HG02885 (cell line): ENCODE data around the gene COL23A1.

Source experiments
- ATAC-seq: cut with Tn5 transposase; IDR thresholded peaks from one replicate; pipeline ENCODE4 v1.9.1; 2021; ENCODE audit warnings: mild to moderate bottlenecking; ENCODE audit not compliant: unreplicated experiment, poor library complexity

Gene COL23A1

DNA sequence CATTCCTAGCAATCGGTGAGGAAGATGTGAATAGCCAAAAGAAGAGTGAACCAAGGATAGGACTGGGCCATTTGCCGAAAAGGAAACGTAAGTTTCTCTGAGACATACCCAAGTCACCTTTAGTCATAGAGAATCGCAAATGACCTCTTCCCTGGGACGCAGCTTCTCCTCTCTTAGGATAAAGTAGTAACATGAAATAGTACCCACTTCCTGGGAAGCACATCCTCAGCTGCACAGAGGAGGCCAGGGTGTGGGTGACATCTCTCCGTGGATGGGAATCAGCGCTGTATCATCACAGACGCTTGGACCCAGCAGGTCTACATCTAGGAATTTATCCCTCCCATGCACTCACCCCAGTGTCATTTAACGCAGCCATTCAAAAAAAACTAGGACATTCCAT lies 236.7 kb downstream of the COL23A1 start:
- no peak for ATAC-seq

DNA sequence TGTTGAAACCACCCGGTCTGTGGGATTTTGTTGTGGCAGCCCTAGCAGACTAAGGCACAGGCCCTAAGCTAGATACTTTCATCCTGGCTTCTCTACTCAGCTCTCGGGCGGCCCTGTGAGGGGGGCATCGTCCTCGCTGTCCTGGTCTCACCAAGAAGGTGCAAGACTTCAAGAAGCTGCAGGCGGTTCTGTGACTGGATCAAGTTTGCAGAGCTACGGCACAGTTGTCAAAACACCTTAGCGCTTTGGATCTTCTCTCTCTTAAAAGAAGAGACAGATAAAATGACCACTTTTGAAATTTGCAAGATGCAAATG lies 238.2 kb downstream of the COL23A1 start:
- ATAC-seq, result no peak

DNA sequence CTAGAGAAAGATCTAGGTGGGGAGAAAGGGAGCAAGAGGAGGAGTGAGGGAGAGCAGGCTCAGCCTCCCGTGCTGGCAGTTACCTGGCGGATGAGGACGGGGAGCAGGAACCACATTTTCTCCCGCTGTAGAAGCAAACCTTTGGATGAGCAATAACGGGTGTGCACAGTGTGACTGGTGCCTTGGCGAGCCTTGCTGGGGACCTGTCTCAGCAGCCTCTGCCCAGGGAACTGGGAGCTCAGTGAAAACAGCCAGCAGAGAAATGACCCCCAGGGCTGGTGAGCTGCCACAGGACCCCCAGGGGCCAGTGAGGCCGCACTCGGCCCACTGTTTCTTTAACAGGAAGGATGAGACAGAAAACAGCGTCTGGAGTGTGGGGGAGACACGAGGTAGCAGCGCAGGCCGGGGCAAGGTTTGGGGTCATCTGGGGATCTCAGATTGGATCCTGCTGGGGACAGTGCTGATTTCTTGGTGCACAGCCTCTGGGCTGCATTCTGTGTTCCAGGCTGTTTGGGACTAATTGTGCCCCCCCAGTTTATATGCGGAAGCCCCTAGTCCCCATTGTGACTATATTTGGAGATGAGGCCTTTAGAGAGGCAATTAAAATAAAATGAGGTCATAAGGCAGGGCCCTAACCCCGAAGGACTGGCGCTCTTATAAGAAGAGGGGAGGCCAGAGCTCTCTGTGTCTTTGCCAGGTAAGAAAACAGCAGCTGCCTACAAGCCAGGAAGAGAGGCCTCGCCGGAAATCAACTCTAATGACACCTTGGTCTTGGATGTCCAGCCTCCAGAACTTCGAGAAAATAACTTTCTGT lies 238.8 kb downstream of the COL23A1 start:
- ATAC-seq, result no peak

DNA sequence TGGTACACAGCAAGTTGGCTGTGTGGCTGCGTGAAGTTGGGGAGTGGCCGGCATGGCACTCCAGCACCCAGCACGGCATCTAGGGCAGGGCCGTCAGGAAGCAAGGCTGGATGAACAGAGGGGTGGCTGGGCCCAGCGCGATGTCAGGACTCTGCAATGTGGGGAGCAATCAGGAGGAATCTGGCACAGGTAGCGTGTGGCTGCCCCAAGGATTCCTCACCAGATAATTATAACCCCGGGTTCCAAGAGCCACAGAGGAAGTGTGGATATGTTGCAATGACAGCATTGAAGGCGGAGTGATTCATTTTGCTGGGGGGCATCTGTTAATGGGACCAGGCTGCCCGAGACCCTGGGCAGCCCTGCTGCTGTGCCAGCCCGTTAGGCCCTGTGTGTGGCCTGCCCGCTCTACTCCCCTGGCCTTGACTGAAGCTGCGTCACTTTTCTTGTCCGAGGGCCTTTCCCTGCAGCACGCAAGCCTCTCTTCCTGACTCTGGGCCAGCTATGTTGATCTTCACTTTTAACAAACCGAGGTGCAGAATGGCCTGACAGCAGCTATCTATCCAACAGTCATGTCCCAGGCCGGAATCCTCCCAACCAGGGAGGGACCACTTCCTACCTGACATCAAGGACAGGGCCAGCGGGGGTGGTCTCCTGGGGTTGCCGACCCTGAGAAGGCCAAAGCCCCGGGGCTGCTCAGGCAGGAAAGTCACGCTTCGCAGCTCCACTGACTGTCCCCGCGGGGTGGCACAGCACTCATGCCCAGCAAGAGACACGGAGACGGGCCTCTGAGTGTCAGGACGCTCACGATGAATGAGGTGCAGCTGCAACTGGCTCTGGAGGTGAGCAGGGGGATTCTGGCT lies 239.6 kb downstream of the COL23A1 start:
- ATAC-seq, result no peak

DNA sequence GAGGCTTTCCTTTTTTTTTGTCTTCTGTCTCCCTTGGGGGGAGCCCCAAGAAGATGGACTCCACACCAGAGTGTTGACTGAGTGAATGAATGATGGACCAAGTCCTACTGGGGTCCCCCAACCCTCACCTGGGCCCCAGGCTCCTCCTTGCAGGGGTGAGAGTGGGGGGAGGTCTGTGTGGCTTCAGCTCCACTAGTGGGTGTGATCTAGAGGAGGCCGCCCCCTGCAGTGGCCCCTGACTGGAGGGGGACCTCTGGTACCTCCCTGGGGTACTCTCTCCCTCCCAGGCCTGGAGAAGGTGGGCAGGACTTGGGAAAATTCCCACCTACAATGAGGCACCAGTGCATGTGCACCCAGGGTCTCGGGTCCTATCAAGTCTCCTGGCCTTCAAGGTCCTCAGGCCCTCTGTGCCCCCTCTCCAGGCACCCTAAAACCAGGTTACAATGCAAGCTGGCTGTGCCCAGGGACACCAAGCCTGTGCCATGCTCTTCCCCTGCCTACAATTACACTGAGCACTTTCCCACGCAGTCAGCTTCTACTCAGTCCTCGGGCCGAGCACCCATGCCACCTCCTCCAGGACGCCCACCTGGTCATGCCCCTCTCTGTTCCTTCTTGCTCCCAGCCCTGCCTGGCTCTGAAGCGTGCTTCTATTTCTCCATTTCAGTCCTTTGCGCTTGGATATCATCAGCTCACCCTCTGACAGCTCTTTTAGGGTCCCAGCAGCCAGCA lies 240.4 kb downstream of the COL23A1 start:
- ATAC-seq, result no peak

DNA sequence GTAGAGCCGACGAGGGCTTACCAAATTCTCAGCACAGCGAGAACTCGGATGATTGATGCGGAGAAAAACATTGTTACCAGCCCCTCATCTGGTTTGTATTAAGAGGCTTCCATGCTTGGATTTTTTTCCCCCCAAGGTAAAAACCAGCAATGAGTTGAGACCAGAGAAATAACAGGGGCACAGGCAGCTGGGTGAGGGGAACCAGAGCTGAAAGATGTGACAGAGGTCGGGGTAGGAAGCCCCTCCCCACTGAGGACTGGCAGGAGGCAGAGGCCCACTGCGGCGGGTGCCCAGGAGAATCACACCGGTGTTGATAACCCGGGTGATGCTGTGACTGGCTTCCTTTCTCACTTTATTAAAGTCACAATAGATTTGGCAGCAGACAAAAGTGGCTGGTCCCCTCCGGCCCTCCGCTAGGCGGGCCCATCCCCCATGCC lies 241.1 kb downstream of the COL23A1 start:
- ATAC-seq, result no peak

DNA sequence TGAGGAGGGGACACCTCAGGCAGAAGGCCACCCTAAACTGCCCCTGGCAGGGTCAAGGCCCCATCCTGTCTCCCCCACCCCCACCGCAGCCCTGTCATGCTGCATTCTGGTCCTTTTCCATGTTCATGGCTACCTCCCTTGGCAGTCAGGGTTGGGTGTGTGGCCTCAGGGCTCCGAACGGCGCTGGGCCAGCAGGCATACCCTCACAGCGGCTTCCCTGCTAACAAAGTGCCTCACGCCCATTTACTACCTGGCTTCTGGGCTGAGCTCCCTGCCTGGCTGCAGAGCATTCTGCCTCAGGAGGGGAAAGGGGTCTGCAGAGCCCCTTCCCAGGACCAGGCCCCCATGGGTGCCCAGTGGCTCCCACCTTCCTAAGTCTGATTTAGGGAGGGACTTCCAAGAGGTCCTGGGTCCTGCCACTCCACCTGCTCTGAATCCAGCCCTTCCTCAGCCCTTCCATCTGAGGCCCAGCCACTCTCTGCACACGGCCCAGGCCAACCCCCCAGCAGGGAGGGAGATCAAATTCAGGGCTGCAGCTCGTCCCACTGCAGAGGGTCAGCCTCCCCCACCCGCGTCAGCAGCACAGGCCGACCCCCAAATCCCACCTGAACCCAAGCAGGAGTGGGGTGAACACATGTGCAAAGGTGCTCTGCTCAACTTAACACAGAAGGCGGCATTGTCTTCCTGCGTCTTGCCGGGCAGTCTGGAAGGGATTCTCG lies 241.7 kb downstream of the COL23A1 start:
- no peak for ATAC-seq

DNA sequence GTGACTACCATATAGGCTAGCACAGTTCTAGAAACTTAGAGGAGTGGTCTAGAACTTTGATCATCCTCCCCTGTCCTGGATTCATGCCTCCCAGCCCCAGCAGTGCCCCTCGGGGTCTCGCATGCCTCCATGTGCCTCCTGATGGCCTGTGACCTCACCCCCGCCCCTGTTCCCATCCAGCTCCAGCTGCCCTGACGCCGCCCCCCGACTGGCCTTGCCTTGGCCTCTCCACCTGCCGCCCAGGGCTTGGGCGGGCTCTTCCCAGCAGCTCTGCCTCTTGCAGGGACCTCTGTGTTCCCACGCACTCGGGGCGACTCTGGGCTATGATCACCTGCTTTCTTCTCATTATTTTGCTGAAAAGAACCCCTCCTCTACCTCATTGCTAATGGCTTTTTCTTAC lies 242.2 kb downstream of the COL23A1 start:
- ATAC-seq, result no peak

DNA sequence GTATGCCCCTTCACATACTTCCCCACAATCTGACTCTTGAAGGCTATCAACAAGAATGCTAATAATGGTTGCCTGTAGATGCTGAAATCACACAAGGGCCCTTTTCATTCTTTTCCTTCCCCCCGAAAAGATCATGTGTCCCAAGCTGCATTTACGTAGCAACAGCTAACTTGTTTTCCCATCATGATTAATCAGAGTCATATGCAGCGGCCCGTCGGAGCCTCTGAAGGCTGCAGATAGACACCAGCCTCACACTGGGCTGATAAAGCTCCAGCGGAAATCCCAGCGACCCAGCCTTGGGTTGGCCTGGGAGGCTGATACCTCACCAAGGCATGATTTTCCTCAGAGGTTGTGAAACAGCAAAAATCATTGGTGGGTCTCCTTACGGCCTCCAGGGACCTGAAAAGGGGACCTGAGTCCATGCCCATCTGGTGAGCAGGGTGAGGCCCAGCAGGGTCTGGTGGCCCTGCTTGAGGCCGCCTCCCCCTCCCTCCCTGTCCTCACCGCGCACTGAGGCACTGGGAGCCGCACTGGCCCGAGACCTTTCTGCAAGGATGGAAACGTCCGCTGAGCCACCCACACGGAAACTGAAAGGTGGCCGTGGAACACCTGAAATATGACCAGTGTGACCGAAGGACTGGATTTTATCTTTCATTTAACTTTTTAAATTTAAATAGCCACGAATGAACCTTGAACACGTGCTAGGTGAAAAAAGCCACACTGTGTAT lies 243.4 kb downstream of the COL23A1 start:
- ATAC-seq, result no peak

DNA sequence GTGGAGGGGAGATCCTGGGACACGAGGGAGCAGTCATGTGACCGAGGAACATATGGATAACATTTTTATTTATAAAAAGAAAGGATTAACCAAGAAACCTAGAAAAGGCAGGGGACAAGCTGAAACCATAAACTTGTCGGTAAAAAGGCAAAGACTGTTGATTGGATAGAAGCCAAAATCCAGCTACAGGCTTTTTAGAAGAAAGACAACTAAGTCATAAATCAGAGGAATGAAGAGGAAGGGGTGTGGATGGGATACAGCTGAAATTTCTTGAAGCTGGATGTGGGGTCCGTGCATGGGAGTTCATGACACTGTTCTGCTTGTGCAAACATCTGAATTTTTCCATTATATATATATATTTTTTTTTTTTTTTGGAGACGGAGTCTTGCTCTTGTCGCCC lies 246.9 kb downstream of the COL23A1 start:
- no peak for ATAC-seq

DNA sequence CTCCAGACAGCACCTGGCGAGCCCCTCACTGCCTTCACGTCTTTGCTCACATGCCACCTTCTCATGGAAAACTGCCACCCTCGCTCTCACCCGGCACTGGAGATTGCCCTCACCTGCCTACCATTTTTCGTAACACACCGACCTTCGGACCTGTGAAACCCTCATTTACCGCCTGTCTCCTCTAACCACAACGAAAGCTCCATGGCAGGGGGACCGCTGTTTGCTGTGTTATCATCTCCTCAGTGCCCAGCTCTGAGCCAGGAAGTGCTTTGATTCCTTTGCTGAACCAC lies 248.4 kb downstream of the COL23A1 start:
- ATAC-seq, result no peak

DNA sequence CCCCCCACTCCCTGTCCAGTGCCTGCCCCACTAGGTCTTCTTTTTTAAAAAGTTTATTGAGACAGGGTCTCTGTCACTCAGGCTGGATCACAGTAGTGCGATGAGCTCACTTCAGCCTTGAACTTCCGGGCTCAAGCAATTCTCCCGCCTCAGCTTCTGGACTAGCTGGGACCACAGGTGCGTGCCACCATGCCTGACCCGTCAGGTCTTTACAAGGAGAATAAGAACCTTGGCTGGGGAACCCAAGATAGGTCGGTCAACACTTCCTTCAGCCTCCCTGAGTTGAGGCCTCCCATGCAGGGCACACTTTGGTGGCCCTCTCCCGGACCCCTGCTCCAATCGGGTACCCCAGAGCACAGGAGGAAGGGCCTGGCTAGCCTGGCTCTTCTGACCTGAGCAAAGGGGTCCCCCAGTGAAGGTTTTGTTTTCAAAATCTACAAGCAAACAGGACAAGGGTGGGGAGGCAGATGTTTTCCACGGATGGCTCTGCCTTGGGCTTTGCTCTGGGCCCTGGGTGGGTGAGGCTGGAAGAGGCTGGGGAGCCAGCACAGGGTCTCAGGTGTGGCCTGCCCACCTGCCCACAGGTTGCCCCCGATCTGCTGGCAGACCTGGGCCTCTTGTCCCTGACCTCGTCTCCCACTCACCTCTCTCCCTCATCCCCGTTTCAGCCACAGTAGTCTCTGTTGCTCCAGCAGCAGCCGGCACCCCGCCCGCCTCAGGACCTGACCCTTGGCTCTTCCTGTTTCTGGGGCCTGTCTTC lies 248.9 kb downstream of the COL23A1 start:
- ATAC-seq, result no peak

DNA sequence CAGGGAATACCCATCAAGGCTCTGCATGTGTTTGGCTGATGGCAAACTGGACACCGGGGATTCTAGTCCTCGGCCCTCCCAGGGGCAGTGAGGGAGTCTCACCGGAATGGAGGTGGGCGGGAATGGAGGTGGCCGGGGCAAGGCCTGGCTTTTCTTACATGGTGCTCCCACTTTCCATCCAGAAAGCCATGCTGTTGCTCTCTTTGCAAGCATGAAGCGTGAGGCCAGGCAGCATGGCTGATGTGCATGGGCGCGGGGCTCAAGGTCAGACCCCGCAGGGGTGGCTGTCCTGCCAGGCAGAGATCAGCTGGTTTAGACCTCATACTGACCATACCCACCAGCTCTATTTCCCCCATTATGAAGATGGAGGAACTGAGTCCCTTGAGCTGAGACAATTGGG lies 249.6 kb downstream of the COL23A1 start:
- no peak for ATAC-seq

DNA sequence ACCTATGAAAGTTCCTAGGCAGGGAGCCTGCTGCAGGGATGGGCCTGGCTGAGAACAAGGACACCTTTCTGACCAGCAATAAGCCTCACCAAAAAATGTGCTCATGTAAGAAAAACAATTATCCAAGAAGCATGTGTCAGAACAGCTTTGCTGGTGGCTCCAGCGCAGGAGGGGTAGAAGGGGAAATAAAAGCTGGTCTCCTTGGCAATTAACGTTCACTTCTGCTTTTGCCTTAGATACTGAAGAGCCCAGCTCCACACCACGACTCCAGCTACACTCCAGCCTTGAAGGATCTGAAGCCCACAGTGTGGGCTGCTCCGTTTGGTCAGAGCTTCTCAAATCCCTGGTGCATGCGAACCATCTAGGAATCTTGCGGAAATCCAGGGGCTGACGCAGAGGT lies 250.0 kb downstream of the COL23A1 start:
- ATAC-seq, result no peak

DNA sequence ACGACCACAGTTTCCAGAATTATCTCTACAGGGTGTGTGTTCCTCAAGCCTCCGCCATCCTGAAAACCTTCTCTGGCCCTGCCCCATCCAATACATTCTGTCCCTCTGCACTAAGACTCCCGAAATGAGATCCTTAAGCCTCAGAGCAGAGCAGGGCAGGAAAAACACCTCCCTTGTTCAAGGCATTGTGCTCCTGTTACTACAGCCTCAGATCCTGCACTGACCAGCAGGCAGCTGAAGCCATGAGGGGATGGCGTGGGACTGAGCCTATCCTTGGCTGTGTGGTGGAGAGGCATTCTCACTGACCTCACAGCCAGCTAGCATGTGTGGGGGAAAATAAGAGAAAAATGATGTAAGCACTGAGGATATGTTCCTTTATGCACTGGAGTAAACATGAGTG lies 250.9 kb downstream of the COL23A1 start:
- ATAC-seq, result no peak

DNA sequence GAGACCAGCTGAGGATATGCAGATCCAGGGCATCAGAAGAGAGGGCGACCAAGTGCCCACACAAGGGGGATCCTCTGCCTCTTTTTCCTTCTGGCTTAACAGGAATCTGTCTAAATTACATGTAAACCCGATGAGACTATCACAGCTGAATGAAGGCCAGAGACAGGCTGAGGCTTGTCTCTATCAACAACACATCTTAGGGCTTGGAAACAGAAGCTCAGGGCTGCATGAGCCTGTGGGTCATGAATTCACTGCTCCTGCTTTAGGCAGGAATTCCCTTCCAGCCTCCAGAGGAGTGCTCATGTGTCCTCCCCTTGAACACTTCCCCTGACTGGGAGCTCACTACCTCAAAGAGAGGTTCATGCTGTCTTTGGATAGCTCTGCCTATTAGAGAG lies 251.4 kb downstream of the COL23A1 start:
- no peak for ATAC-seq

DNA sequence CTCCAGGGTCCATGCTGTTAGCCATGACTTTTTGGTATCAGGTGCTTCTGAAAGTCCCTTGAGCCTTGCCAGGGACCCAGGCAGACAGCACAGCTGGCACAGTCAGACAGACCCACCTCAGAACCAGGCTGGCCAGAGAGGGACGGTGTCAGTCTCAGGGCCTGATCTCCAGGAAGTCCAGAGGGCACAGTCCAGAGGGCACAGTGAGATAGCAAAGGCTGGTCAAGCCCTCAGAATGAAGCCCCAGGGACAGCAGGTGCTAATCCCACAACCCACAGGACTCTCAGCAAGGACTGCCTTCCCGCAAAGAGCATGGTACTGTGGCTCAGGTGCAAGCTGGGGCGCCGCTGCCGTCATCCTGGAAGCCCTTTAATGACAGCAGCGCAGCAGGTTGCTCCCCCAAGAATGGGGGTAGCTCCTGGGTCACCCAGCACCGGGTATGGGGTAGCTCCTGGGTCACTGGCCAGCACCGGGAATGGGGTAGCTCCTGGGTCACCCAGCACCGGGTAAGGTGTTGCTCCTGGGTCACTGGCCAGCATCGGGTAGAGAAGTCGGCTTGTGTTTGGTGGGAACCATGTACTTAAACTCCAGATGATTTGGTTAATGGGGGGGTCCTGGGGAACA lies 252.0 kb downstream of the COL23A1 start:
- ATAC-seq, result no peak

DNA sequence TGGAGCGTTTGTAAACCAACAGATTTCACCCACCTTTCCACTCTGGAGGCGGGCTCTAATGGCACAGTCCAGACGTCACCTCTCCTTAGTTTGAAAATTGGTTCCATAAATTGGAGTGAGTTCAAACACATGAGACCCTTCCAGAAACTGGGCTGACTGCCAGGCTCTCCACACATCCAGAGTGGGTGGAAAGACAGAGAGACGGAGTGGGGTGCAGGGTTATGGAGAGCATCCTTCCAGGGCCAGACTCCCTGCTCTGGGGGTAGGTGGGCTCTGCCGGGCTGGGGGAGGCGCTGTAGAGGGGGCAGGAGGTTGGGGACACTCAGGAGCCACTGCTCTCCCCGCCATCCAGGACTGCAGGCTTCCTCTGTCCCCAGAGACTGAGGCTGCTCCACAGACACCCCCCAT lies 252.9 kb downstream of the COL23A1 start:
- no peak for ATAC-seq

DNA sequence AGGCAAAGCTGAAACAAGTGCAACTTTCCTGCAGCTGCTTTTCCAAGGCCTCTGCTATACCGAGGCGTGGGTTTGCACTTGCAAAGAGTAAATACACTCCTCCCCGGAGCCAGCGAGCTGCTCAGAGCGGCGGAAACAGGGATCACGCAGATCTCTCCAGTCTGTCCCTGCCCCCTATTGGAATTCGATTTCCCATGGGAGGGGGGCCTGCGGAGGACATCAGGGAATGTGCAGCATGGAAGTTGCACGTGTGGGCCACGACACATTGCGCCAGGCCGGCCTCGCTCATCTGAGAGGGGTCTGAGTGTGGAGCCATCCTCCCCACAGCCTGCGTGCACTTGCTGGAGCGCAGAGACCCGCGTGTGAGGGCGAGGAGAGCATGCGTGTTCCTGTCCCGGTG lies 253.3 kb downstream of the COL23A1 start:
- no peak for ATAC-seq
